Lower leg skin (tissue), 3 donors: ENCODE results near the gene ABHD17A.

Experiments used
- POLR2A ChIP-seq, 2 donors: fragments of 450-650 bp; IDR thresholded peaks; one replicate each; pipeline ENCODE4 v1.6.1; 2016 to 2017; ENCODE audit warnings: antibody characterized with exemption in 2 of 2, mild to moderate bottlenecking in 1 of 2, moderate library complexity in 1 of 2
- TF ChIP-seq, protein P1 (sequence below), 3 donors: fragments of 450-650 bp; IDR thresholded peaks; one replicate each; pipeline ENCODE4 v1.5.1; 2016; ENCODE audit warnings: antibody characterized with exemption in 3 of 3, mild to moderate bottlenecking in 3 of 3, moderate library complexity in 2 of 3

DNA sequence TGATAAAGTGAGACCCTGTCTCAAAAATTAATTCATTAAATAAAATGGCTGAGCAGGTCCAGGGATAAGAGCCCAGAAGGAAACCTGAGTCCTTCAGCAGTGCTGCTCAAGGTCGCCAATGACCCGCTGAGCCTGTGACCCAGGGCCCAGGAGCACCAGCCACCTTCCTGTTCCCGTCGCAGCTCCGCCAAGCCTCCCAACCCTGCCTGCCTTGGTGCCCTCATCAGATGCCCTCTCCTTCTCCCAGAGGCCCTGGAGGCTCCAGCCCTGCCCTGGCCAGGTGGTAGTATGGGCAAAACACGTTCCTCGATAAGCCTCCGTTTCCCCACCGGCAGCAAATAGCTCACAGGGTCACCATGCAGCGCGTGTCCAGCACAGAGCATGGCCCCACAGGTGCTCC lies 39.7 kb downstream of the ABHD17A start:
- TF ChIP-seq, protein P1, sequence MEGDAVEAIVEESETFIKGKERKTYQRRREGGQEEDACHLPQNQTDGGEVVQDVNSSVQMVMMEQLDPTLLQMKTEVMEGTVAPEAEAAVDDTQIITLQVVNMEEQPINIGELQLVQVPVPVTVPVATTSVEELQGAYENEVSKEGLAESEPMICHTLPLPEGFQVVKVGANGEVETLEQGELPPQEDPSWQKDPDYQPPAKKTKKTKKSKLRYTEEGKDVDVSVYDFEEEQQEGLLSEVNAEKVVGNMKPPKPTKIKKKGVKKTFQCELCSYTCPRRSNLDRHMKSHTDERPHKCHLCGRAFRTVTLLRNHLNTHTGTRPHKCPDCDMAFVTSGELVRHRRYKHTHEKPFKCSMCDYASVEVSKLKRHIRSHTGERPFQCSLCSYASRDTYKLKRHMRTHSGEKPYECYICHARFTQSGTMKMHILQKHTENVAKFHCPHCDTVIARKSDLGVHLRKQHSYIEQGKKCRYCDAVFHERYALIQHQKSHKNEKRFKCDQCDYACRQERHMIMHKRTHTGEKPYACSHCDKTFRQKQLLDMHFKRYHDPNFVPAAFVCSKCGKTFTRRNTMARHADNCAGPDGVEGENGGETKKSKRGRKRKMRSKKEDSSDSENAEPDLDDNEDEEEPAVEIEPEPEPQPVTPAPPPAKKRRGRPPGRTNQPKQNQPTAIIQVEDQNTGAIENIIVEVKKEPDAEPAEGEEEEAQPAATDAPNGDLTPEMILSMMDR (IDR thresholded peaks at IDR 0.05): no peak
- TF ChIP-seq POLR2A (IDR thresholded peaks at IDR 0.05): no peak
